ENCODE measurements around the gene NBAS.

DNA sequence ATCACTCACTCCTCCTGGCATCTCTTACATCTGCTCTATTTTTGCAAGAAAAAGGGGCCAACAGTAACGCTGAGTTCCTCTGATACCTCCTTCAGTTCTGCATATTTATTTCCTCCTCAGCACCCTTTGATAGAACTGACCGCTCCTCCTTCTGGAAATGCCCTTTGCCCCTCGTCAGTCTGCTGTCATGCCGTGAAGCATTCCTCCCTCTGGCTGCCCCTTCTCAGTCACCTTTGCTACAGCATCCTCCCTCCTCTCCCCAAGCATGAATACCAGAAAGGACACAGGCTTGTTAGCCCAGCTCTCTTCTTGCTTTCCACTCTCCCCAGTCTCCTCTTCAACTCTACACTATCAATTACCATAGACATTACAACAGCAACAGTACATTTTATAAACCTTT lies 135.4 kb downstream of the NBAS start:
- TF ChIP-seq, protein P1, sequence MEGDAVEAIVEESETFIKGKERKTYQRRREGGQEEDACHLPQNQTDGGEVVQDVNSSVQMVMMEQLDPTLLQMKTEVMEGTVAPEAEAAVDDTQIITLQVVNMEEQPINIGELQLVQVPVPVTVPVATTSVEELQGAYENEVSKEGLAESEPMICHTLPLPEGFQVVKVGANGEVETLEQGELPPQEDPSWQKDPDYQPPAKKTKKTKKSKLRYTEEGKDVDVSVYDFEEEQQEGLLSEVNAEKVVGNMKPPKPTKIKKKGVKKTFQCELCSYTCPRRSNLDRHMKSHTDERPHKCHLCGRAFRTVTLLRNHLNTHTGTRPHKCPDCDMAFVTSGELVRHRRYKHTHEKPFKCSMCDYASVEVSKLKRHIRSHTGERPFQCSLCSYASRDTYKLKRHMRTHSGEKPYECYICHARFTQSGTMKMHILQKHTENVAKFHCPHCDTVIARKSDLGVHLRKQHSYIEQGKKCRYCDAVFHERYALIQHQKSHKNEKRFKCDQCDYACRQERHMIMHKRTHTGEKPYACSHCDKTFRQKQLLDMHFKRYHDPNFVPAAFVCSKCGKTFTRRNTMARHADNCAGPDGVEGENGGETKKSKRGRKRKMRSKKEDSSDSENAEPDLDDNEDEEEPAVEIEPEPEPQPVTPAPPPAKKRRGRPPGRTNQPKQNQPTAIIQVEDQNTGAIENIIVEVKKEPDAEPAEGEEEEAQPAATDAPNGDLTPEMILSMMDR (conservative IDR thresholded peaks at IDR 0.05 in 1 of 2, IDR thresholded peaks at IDR 0.05 in 1 of 2; ENCODE audit: low read depth in 1 of 2, low read length in 2 of 2), result no peak
- TF ChIP-seq EZH2 (IDR thresholded peaks at IDR 0.05; ENCODE audit: low read length, missing control alignments), result no peak
